ENCODE data around the gene DTNB. TPM values are rescaled to one million over a fixed set of nuclear protein-coding genes. Genes with fewer than 3 reads are reported as not detected.

DTNB gene
- total and polyA plus RNA-seq, 9 donors = 8.0 to 24.9 (median 17.5) TPM

DNA sequence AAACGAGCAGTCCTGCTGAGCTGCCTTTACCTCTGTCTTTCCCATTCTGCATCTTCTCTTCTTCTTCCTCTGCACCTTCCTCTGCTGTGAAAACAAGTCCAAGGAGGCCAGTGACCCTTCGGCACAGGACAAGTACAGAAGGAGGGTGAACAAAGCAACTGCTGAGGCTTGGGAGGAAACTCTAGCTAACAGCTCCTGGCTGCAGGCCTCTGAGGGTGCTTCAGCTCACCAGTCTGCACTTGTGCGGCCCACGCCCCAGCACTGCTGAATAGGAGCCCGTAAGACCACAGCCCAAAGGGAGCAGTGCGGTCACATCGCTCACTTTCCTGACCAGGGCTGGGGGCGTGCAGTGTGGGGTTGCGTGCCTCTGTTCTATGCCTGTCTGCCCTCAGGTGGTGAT, 289.6 kb downstream of the DTNB start:
- peak in 2 of 5 donors; percentile 9 to 21 for DNase-seq
- TF ChIP-seq POLR2A (IDR thresholded peaks at IDR 0.05) = no peak
- no peak for TF ChIP-seq EP300 (IDR thresholded peaks at IDR 0.05)
- TF ChIP-seq, protein P1, sequence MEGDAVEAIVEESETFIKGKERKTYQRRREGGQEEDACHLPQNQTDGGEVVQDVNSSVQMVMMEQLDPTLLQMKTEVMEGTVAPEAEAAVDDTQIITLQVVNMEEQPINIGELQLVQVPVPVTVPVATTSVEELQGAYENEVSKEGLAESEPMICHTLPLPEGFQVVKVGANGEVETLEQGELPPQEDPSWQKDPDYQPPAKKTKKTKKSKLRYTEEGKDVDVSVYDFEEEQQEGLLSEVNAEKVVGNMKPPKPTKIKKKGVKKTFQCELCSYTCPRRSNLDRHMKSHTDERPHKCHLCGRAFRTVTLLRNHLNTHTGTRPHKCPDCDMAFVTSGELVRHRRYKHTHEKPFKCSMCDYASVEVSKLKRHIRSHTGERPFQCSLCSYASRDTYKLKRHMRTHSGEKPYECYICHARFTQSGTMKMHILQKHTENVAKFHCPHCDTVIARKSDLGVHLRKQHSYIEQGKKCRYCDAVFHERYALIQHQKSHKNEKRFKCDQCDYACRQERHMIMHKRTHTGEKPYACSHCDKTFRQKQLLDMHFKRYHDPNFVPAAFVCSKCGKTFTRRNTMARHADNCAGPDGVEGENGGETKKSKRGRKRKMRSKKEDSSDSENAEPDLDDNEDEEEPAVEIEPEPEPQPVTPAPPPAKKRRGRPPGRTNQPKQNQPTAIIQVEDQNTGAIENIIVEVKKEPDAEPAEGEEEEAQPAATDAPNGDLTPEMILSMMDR (IDR thresholded peaks at IDR 0.05) = no peak
- intact Hi-C loops (cut with DNase I) = loop anchor here in 1 of 4 donors (10.0 kb wide), 1 partner anchor 131 kb away; no protein-coding TSS in a partner anchor
- 94 to 97% (median 96%) methylated on average over 9 of the region's 9 CpGs for WGBS, 3 donors
- H3K4me1 ChIP-seq (ENCODE audit: insufficient read depth) = no peaks in the 10 kb centered on the region
- no peak overlapping the region for H3K4me3 ChIP-seq
- no peak overlapping the region for H3K27ac ChIP-seq
- no peaks in the 10 kb centered on the region for H3K36me3 ChIP-seq
- H3K9me3 ChIP-seq = no peaks in the 10 kb centered on the region
- no peaks in the 10 kb centered on the region for H3K27me3 ChIP-seq

DNA sequence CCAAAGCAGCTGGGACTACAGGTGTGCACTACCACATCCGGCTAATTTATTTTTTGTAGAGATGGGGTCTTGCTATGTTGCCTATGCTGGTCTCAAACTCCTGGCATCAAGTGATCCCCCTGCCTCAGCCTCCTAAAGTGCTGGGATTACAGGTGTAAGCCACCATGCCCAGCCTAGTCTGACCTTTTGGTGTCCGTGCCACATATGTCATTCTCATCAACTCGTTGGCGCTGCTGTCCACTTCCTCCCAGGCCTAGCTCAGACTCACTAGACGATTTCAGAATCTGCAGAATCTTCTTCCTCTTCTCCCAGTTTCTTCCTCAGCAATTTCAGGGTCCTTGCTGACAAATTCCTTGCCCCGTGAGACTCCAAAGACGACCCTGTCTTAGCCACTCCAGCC, 291.9 kb downstream of the DTNB start:
- TF ChIP-seq EP300 (IDR thresholded peaks at IDR 0.05) (no peak), POLR2A (IDR thresholded peaks at IDR 0.05) (no peak)
- TF ChIP-seq, protein P1 (IDR thresholded peaks at IDR 0.05) = no peak
- intact Hi-C loops (cut with DNase I) = loop anchor here in 1 of 4 donors (10.0 kb wide), 1 partner anchor 133 kb away; no protein-coding TSS in a partner anchor
- H3K36me3 ChIP-seq = no peaks in the 10 kb centered on the region
- H3K4me1 ChIP-seq (ENCODE audit: insufficient read depth) = peaks cover 6% of the 10 kb centered on the region
- DNase-seq = peak in 1 of 5 donors; percentile 10
- H3K4me3 ChIP-seq = no peak overlapping the region
- 83 to 88% (median 86%) methylated on average over 7 of the region's 7 CpGs for WGBS, 3 donors
- no peaks in the 10 kb centered on the region for H3K9me3 ChIP-seq
- no peak overlapping the region for H3K27ac ChIP-seq
- no peaks in the 10 kb centered on the region for H3K27me3 ChIP-seq

DNA sequence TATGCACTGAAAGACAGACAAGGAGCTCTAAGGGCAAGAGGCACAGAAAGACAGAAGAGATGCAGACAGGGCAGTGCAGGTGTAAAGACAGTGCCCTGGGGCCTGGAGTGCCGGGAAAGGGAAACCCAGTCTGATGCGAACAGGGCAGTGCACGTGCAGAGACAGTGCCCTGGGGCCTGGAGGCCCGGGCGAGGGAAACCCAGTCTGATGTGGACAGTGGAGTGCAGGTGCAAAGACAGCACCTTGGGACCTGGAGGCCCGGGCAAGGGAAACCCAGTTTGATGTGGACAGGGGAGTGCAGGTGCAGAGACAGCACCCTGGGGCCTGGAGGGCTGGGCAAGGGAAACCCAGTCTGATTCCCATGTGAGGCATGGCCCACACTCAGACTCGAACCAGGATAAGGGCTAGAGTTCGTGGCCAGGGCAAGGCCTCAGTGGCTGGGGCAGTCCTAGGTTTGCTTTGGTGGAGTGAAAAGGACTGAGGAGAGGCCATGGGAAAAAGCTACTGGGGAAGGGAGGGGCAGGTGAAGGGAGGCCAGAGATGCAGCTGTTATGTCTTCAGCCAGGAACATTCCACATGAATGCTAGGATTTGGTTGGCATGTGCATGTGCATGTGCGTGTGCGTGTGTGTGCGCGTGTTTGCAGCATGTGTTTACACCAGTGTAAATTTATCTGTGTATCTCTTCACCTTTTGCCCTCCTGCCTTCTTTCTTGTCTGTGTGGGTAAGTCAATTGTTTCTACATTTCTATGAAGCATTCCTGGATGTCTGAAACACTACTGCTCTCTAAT, 292.6 kb downstream of the DTNB start:
- Histone ChIP-seq H3K9me3 (no peaks in the 10 kb centered on the region), H3K4me1 (ENCODE audit: insufficient read depth) (peaks cover 9% of the 10 kb centered on the region), H3K4me3 (no peak overlapping the region), H3K27ac (no peak overlapping the region), H3K27me3 (no peaks in the 10 kb centered on the region), H3K36me3 (no peaks in the 10 kb centered on the region)
- TF ChIP-seq, protein P1 (IDR thresholded peaks at IDR 0.05) = no peak
- TF ChIP-seq EP300 (IDR thresholded peaks at IDR 0.05) (no peak), POLR2A (IDR thresholded peaks at IDR 0.05) (no peak)
- WGBS, 3 donors = 54 to 65% (median 58%) methylated on average over 12 of the region's 12 CpGs
- DNase-seq = peak in 2 of 5 donors; percentile 25 to 59
- intact Hi-C loops (cut with DNase I) = loop anchor here in 1 of 4 donors (10.0 kb wide), 1 partner anchor 134 kb away; no protein-coding TSS in a partner anchor

DNA sequence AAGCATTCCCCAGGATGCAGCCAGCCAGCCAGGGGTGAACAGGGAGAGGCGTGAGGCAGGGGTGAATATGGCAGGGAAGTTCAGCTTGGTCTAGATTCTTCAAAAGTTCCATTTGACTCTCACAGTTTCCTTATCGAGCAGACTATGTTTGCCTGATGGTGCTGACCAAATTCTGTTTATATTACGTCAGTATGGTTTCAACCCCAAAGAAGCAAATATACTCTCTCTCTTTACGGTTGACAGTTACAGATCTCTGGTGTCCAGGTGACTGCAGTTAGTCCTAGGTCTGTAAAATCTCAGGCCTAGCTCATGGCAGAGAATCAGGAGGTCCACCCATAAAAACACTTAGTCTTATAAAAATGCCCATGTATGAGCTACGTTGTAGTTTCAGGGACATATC, 293.4 kb downstream of the DTNB start:
- peak in 1 of 5 donors; percentile 3 for DNase-seq
- intact Hi-C loops (cut with DNase I) = loop anchor here in 1 of 4 donors (10.0 kb wide), 1 partner anchor 135 kb away; no protein-coding TSS in a partner anchor
- TF ChIP-seq POLR2A (IDR thresholded peaks at IDR 0.05) (no peak), EP300 (IDR thresholded peaks at IDR 0.05) (no peak)
- TF ChIP-seq, protein P1 (IDR thresholded peaks at IDR 0.05) = no peak

More for the DNA sequence above, 293.4 kb downstream of the DTNB start:
- Histone ChIP-seq H3K4me3 (no peak overlapping the region), H3K27me3 (no peaks in the 10 kb centered on the region), H3K9me3 (no peaks in the 10 kb centered on the region), H3K4me1 (ENCODE audit: insufficient read depth) (peaks cover 9% of the 10 kb centered on the region), H3K27ac (no peak overlapping the region), H3K36me3 (no peaks in the 10 kb centered on the region)
- 93 to 98% (median 96%) methylated on average over 5 of the region's 5 CpGs for WGBS, 3 donors

Measured in ovary (tissue), 9 donors.